ENCODE results near the gene SGCD.

- TF ChIP-seq REST (IDR thresholded peaks at IDR 0.05; ENCODE audit: low read depth, low read length) (no peak), FOXM1 (IDR thresholded peaks at IDR 0.05; ENCODE audit: low read depth) (no peak), CTCF (IDR thresholded peaks at IDR 0.05) (no peak), TAF1 (IDR thresholded peaks at IDR 0.05; ENCODE audit: borderline replicate concordance, low read depth, low read length) (no peak), EZH2phosphoT487 (IDR thresholded peaks at IDR 0.05; ENCODE audit: borderline replicate concordance, low read depth) (no peak), POLR2AphosphoS5 (IDR thresholded peaks at IDR 0.05; ENCODE audit: low read depth, low read length) (no peak), MAX (IDR thresholded peaks at IDR 0.05; ENCODE audit: low read depth) (no peak), PBX3 (IDR thresholded peaks at IDR 0.05) (no peak), GATA2 (CRISPR knock-in tag; IDR thresholded peaks at IDR 0.05) (no peak), USF1 (IDR thresholded peaks at IDR 0.05; ENCODE audit: borderline replicate concordance, low read depth) (no peak), RXRA (IDR thresholded peaks at IDR 0.05; ENCODE audit: borderline replicate concordance, low read depth) (no peak), TEAD4 (IDR thresholded peaks at IDR 0.05; ENCODE audit: borderline replicate concordance, insufficient read depth) (no peak), JUND (IDR thresholded peaks at IDR 0.05) (no peak), MXI1 (IDR thresholded peaks at IDR 0.05; ENCODE audit: low read depth, low read length) (no peak)
Measured at GRCh38 chr5:156631005-156631404, 304.0 kb downstream of the SGCD start.

Measured in SK-N-SH (cell line).